ENCODE results near the gene LVRN. TPM values are rescaled to one million over a fixed set of nuclear protein-coding genes. Genes with fewer than 3 reads are reported as not detected.

Gene LVRN
- total RNA-seq, 4 donors from 2014 or later: 1.7 TPM; not detected in 3

GRCh38 chr5:115940080-115940810 lies 22.0 kb upstream of the LVRN start:
- Histone ChIP-seq H3K27ac (no peak overlapping the region), H3K4me1 (no peaks in the 10 kb centered on the region), H3K27me3 (no peaks in the 10 kb centered on the region), H3K4me3 (no peak overlapping the region), H3K36me3 (no peaks in the 10 kb centered on the region), H3K9me3 (no peaks in the 10 kb centered on the region)
- no peak for DNase-seq
- intact Hi-C loops (cut with DNase I; ENCODE audit: low total_unique reads): no loop called here
- no peak for TF ChIP-seq POLR2A (IDR thresholded peaks at IDR 0.05)
- TF ChIP-seq CTCF (IDR thresholded peaks at IDR 0.05): no peak

GRCh38 chr5:115941051-115941675 lies 21.1 kb upstream of the LVRN start:
- DNase-seq: no peak
- Histone ChIP-seq H3K4me3 (no peak overlapping the region), H3K27me3 (no peaks in the 10 kb centered on the region), H3K36me3 (no peaks in the 10 kb centered on the region), H3K9me3 (no peaks in the 10 kb centered on the region), H3K4me1 (no peaks in the 10 kb centered on the region), H3K27ac (no peak overlapping the region)
- no peak for TF ChIP-seq POLR2A (IDR thresholded peaks at IDR 0.05)
- no peak for TF ChIP-seq CTCF (IDR thresholded peaks at IDR 0.05)
- intact Hi-C loops (cut with DNase I; ENCODE audit: low total_unique reads): no loop called here

GRCh38 chr5:115944501-115944900 lies 17.8 kb upstream of the LVRN start:
- Histone ChIP-seq H3K36me3 (no peaks in the 10 kb centered on the region), H3K27me3 (no peaks in the 10 kb centered on the region), H3K9me3 (no peaks in the 10 kb centered on the region), H3K4me1 (no peaks in the 10 kb centered on the region), H3K4me3 (no peak overlapping the region), H3K27ac (no peak overlapping the region)
- DNase-seq: no peak
- TF ChIP-seq POLR2A (IDR thresholded peaks at IDR 0.05) (no peak), CTCF (IDR thresholded peaks at IDR 0.05) (no peak)
- intact Hi-C loops (cut with DNase I; ENCODE audit: low total_unique reads): no loop called here

GRCh38 chr5:115946655-115947054 lies 15.6 kb upstream of the LVRN start:
- no peak overlapping the region for H3K27ac ChIP-seq
- intact Hi-C loops (cut with DNase I; ENCODE audit: low total_unique reads): no loop called here
- no peak for DNase-seq
- no peak for TF ChIP-seq CTCF (IDR thresholded peaks at IDR 0.05)
- no peak for TF ChIP-seq POLR2A (IDR thresholded peaks at IDR 0.05)
- H3K4me3 ChIP-seq: no peak overlapping the region
- no peaks in the 10 kb centered on the region for H3K4me1 ChIP-seq
- no peaks in the 10 kb centered on the region for H3K9me3 ChIP-seq
- no peaks in the 10 kb centered on the region for H3K27me3 ChIP-seq
- H3K36me3 ChIP-seq: no peaks in the 10 kb centered on the region

GRCh38 chr5:115947260-115947659 lies 15.0 kb upstream of the LVRN start:
- intact Hi-C loops (cut with DNase I; ENCODE audit: low total_unique reads): no loop called here

More at GRCh38 chr5:115947260-115947659, 15.0 kb upstream of the LVRN start:
- Histone ChIP-seq H3K4me3 (no peak overlapping the region), H3K9me3 (no peaks in the 10 kb centered on the region), H3K27me3 (no peaks in the 10 kb centered on the region), H3K27ac (no peak overlapping the region), H3K36me3 (no peaks in the 10 kb centered on the region), H3K4me1 (no peaks in the 10 kb centered on the region)
- no peak for TF ChIP-seq CTCF (IDR thresholded peaks at IDR 0.05)
- no peak for TF ChIP-seq POLR2A (IDR thresholded peaks at IDR 0.05)
- DNase-seq: no peak
